B cell (primary cell): ENCODE measurements around the gene MFSD11. TPM values are rescaled to one million over a fixed set of nuclear protein-coding genes. Genes with fewer than 3 reads are reported as not detected.

Experiments
- ATAC-seq: fragments of 200-7000 bp; cut with Tn5 transposase; one replicate; pipeline ENCODE4 v1.10.0; 2021; ENCODE audit warnings: low read depth, mild to moderate bottlenecking, moderate number of reproducible peaks, moderate library complexity
- CTCF ChIA-PET: fragments of 350-600 bp; sonication (Branson Sonifier 250); formaldehyde crosslinking; loops from one replicate; lab custom pipeline; 2021; ENCODE audit warnings: antibody characterized with exemption, inconsistent platforms; lab: Charles Lee
- POLR2A ChIA-PET: fragments of 350-600 bp; sonication (Branson Sonifier 250); formaldehyde crosslinking; loops from one replicate; lab custom pipeline; 2021; ENCODE audit warnings: antibody characterized with exemption; lab: Charles Lee
- DNase-seq: peaks from one replicate; pipeline ENCODE4 v3.0.0; 2013
- H2AFZ ChIP-seq: 2 replicates; pipeline ENCODE4 v1.6.1; 2012; ENCODE audit warnings: mild to moderate bottlenecking, low read depth, low read length; ENCODE audit not compliant: insufficient read depth, poor library complexity, severe bottlenecking
- H3K27ac ChIP-seq, 2 donors: 1 replicate in 1 of 2; 2 replicates in 1 of 2; pipeline ENCODE4 v1.5.1; 2012 to 2013; ENCODE audit warnings: low read length in 2 of 2, mild to moderate bottlenecking in 2 of 2, moderate library complexity in 1 of 2
- H3K27me3 ChIP-seq, 4 experiments: fragments of 200-600 bp in 1 of 4; sonication (generic) in 1 of 4; replicated peaks in 1 of 4; 1 replicate in 2 of 4; 2 replicates in 2 of 4; pipeline versions ENCODE4 v1.6.1 to v1.7.0; 2013 to 2016; ENCODE audit warnings: low read length in 3 of 4, mild to moderate bottlenecking in 2 of 4, mixed read lengths in 1 of 4, moderate library complexity in 1 of 4; ENCODE audit not compliant: insufficient read depth in 4 of 4, control insufficient read depth in 3 of 4; ENCODE audit errors: control extremely low read depth in 1 of 4
- H3K36me3 ChIP-seq, 2 experiments: replicated peaks in 1 of 2; 1 replicate in 1 of 2; 2 replicates in 1 of 2; pipeline versions ENCODE4 v1.6.1 to v1.7.1; 2013; ENCODE audit warnings: low read length in 1 of 2; ENCODE audit not compliant: insufficient read depth in 2 of 2, control insufficient read depth in 1 of 2; ENCODE audit errors: control extremely low read depth in 1 of 2, extremely low read depth in 1 of 2
- H3K4me1 ChIP-seq, 2 donors: fragments of 200-600 bp in 1 of 2; sonication (generic) in 1 of 2; 1 replicate in 1 of 2; 2 replicates in 1 of 2; pipeline versions ENCODE4 v1.5.1 to v1.6.1; 2013 to 2017; ENCODE audit warnings: low read length in 2 of 2; ENCODE audit not compliant: control insufficient read depth in 2 of 2, insufficient read depth in 2 of 2
- H3K4me2 ChIP-seq: replicated peaks from 2 replicates; pipeline ENCODE3; 2012; ENCODE audit warnings: mild to moderate bottlenecking, low read depth, low read length; ENCODE audit not compliant: poor library complexity, severe bottlenecking
- H3K4me3 ChIP-seq, 5 experiments: fragments of 200-600 bp in 1 of 5; sonication (generic) in 1 of 5; 1 replicate in 3 of 5; 2 replicates in 2 of 5; pipeline versions ENCODE4 v1.5.1 to v1.7.0; 2011 to 2016; ENCODE audit warnings: low read length in 4 of 5, mild to moderate bottlenecking in 4 of 5, low read depth in 2 of 5, control low read depth in 1 of 5, moderate library complexity in 1 of 5; ENCODE audit not compliant: insufficient read depth in 1 of 5; ENCODE audit errors: control extremely low read depth in 1 of 5, extremely low read depth in 1 of 5
- H3K79me2 ChIP-seq: fragments of 200-600 bp; sonication (generic); one replicate; pipeline ENCODE4 v1.6.0; 2016; ENCODE audit warnings: low read length; ENCODE audit not compliant: control insufficient read depth, insufficient read depth
- H3K9ac ChIP-seq: fragments of 200-600 bp; sonication (generic); 2 replicates; pipeline ENCODE4 v1.6.1; 2017; ENCODE audit warnings: mild to moderate bottlenecking, low read length, moderate library complexity
- H3K9me3 ChIP-seq, 3 donors: one replicate each; pipeline versions ENCODE4 v1.6.1 to v1.7.1; 2013; ENCODE audit warnings: low read length in 2 of 3; ENCODE audit not compliant: control insufficient read depth in 2 of 3, insufficient read depth in 1 of 3; ENCODE audit errors: control extremely low read depth in 1 of 3
- H4K20me1 ChIP-seq: 2 replicates; pipeline ENCODE4 v1.6.0; 2012; ENCODE audit warnings: mild to moderate bottlenecking, low read length; ENCODE audit not compliant: insufficient read depth, control insufficient read depth, poor library complexity, severe bottlenecking
- H3K27ac Mint-ChIP-seq: one replicate; pipeline ENCODE4 v1.8.0; 2021; ENCODE audit warnings: mixed read lengths
- H3K27me3 Mint-ChIP-seq: one replicate; pipeline ENCODE4 v1.8.0; 2021; ENCODE audit warnings: mixed read lengths
- H3K4me1 Mint-ChIP-seq: one replicate; pipeline ENCODE4 v1.8.0; 2021; ENCODE audit warnings: mixed read lengths
- H3K4me3 Mint-ChIP-seq: one replicate; pipeline ENCODE4 v1.8.0; 2021; ENCODE audit warnings: mixed read lengths
- H3K9me3 Mint-ChIP-seq: one replicate; pipeline ENCODE4 v1.8.0; 2022; ENCODE audit warnings: mixed read lengths; ENCODE audit not compliant: insufficient read depth
- EZH2 ChIP-seq: IDR thresholded peaks from 2 replicates; pipeline ENCODE4 v1.6.1; 2012; ENCODE audit warnings: borderline replicate concordance, low read depth, mild to moderate bottlenecking, moderate library complexity, low read length; ENCODE audit not compliant: insufficient read depth, poor library complexity, severe bottlenecking
- WGBS: methylation state at CpG from one replicate; pipeline ENCODE4 v1.1.5; 2013; ENCODE audit warnings: missing lambda C conversion rate; ENCODE audit not compliant: insufficient coverage; 5-methylcytosine and 5-hydroxymethylcytosine counted together
- intact Hi-C: fragments of 100-400 bp; cut with micrococcal nuclease; formaldehyde crosslinking; loops from one replicate; pipeline ENCODE4 v1.10.0; 2022
- polyA plus RNA-seq: library from polyadenylated mRNA; depleted of rRNA; stranded (reverse); fragments of >200 nt; gene quantifications from 2 replicates; pipeline ENCODE4 v1.2.3, GENCODE V29; 2012
- total RNA-seq, 2 donors: library from RNA; stranded (reverse); fragments of 120-200 nt in 1 of 2; gene quantifications; 1 replicate in 1 of 2; 2 replicates in 1 of 2; pipeline versions ENCODE4 v1.2.3 to v1.2.4, GENCODE V29; 2013 to 2022
- TF ChIP-seq, protein P1 (sequence below): fragments of 200-600 bp; IDR thresholded peaks from one replicate; pipeline ENCODE4 v1.8.0; 2022; ENCODE audit warnings: antibody characterized with exemption, mild to moderate bottlenecking

MFSD11 gene
- total and polyA plus RNA-seq, 2 donors (not counting 1 experiment from before 2014, with no cell fraction given) = 24.5 to 36.4 TPM

DNA sequence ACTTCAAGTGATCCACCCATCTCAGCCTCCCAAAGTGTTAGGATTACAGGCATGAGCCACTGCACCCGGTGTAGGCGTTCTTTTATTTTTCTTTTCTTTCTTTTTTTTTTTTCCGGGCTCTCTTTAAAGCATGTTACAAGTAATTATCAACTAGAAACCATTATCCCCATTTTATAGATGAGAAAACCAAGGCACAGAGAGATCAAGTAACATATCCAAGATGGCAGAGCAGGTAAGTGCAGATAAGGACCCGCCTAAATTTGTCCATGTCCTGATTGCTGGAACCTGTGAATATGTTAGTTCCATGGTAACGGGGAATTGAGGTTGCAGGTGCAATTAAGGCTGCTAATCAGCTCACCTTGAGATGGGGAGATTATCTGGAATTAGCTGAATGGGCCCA, 54.4 kb downstream of the MFSD11 start:
- TF ChIP-seq EZH2 = no peak
- TF ChIP-seq, protein P1, sequence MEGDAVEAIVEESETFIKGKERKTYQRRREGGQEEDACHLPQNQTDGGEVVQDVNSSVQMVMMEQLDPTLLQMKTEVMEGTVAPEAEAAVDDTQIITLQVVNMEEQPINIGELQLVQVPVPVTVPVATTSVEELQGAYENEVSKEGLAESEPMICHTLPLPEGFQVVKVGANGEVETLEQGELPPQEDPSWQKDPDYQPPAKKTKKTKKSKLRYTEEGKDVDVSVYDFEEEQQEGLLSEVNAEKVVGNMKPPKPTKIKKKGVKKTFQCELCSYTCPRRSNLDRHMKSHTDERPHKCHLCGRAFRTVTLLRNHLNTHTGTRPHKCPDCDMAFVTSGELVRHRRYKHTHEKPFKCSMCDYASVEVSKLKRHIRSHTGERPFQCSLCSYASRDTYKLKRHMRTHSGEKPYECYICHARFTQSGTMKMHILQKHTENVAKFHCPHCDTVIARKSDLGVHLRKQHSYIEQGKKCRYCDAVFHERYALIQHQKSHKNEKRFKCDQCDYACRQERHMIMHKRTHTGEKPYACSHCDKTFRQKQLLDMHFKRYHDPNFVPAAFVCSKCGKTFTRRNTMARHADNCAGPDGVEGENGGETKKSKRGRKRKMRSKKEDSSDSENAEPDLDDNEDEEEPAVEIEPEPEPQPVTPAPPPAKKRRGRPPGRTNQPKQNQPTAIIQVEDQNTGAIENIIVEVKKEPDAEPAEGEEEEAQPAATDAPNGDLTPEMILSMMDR = no peak
- intact Hi-C loops = no loop called here
- Mint-ChIP-seq H3K4me1 (peaks cover 11% of the 10 kb centered on the region), H3K4me3 (no peak overlapping the region), H3K27me3 (no peaks in the 10 kb centered on the region), H3K9me3 (no peaks in the 10 kb centered on the region), H3K27ac (no peak overlapping the region)
- CTCF ChIA-PET = no interaction called here
- H3K27me3 ChIP-seq = no peaks in the 10 kb centered on the region
- H3K9me3 ChIP-seq = no peaks in the 10 kb centered on the region
- WGBS = 96% methylated on average over 4 of the region's 5 CpGs
- no peak overlapping the region for H3K4me3 ChIP-seq
- no peak overlapping the region for H3K4me2 ChIP-seq
- no peak overlapping the region for H2AFZ ChIP-seq
- POLR2A ChIA-PET = no interaction called here
- DNase-seq (no peak), ATAC-seq (no peak)
- no peaks in the 10 kb centered on the region for H3K79me2 ChIP-seq
- peaks cover 9 to 10% of the 10 kb centered on the region in 2 donors for H3K4me1 ChIP-seq
- H3K27ac ChIP-seq = no peak overlapping the region
- H3K36me3 ChIP-seq = no peaks in the 10 kb centered on the region
- no peaks in the 10 kb centered on the region for H4K20me1 ChIP-seq
- H3K9ac ChIP-seq = no peak overlapping the region

DNA sequence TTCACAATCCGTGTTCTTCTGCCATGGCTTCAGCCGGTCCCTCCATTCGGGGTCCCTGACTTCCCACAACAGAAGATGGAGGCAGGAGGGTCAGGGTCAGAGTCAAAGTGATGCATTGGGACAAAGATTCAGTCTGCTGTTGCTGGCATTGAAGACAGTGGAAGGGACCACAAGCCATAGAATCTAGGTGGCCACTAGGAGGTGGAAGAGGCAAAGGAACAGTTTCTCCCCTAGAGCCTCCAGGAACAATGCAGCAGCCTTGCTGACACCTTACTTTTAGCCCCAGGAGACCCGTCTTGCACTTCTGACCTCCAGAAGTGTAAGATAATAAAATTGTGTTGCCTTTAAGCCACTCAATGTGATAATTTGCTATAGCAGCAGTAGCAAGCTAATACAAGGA, 55.9 kb downstream of the MFSD11 start:
- DNase-seq = no peak
- Histone ChIP-seq H3K9ac (no peak overlapping the region), H3K4me2 (no peak overlapping the region), H2AFZ (no peak overlapping the region), H3K4me1 (peaks cover 9 to 10% of the 10 kb centered on the region in 2 donors), H3K4me3 (no peak overlapping the region), H3K36me3 (no peaks in the 10 kb centered on the region), H3K9me3 (no peaks in the 10 kb centered on the region), H3K79me2 (no peaks in the 10 kb centered on the region), H3K27me3 (no peaks in the 10 kb centered on the region), H3K27ac (no peak overlapping the region), H4K20me1 (no peaks in the 10 kb centered on the region)
- peaks cover 11% of the 10 kb centered on the region for H3K4me1 Mint-ChIP-seq
- no CpG with 5 or more reads among the region's 4 CpGs for WGBS
- POLR2A ChIA-PET = no interaction called here
- intact Hi-C loops = no loop called here
- H3K27me3 Mint-ChIP-seq = no peaks in the 10 kb centered on the region
- H3K9me3 Mint-ChIP-seq = no peaks in the 10 kb centered on the region
- no peak overlapping the region for H3K4me3 Mint-ChIP-seq
- H3K27ac Mint-ChIP-seq = no peak overlapping the region
- no peak for ATAC-seq
- TF ChIP-seq, protein P1 = no peak
- TF ChIP-seq EZH2 = no peak
- CTCF ChIA-PET = no interaction called here
